Measurements from ENCODE around the gene ABCB11.

ABCB11 gene

GRCh38 chr2:168999668-169000213 lies 31.4 kb downstream of the ABCB11 start:
- H3K4me3 ChIP-seq (replicated peaks; ENCODE audit: insufficient read depth, low read length) = no peak overlapping the region
- no peak overlapping the region for H3K27ac ChIP-seq (replicated peaks)
- H3K27me3 ChIP-seq (ENCODE audit: insufficient read depth, poor library complexity, severe bottlenecking) = no peaks in the 10 kb centered on the region
- no peak for DNase-seq (ENCODE audit: low read depth in 1 of 2, low spot score in 1 of 2)
- no peak for TF ChIP-seq REST (IDR thresholded peaks at IDR 0.05; ENCODE audit: insufficient replicate concordance, low read depth)
- TF ChIP-seq GABPA (IDR thresholded peaks at IDR 0.05; ENCODE audit: low read depth) = no peak
- no peak for TF ChIP-seq CTCF (IDR thresholded peaks at IDR 0.05; ENCODE audit: insufficient read depth, low read length)
- no peak for TF ChIP-seq POLR2AphosphoS5 (IDR thresholded peaks at IDR 0.05; ENCODE audit: low read depth)
- TF ChIP-seq SPI1 (IDR thresholded peaks at IDR 0.05; ENCODE audit: borderline replicate concordance, low read depth) = no peak

GRCh38 chr2:168998609-168999211 lies 32.4 kb downstream of the ABCB11 start:
- no peak overlapping the region for H3K4me3 ChIP-seq (replicated peaks; ENCODE audit: insufficient read depth, low read length)
- DNase-seq (ENCODE audit: low read depth in 1 of 2, low spot score in 1 of 2) = no peak
- H3K27ac ChIP-seq (replicated peaks) = no peak overlapping the region
- H3K27me3 ChIP-seq (ENCODE audit: insufficient read depth, poor library complexity, severe bottlenecking) = no peaks in the 10 kb centered on the region
- TF ChIP-seq SPI1 (IDR thresholded peaks at IDR 0.05; ENCODE audit: borderline replicate concordance, low read depth) (no peak), GABPA (IDR thresholded peaks at IDR 0.05; ENCODE audit: low read depth) (no peak), REST (IDR thresholded peaks at IDR 0.05; ENCODE audit: insufficient replicate concordance, low read depth) (no peak), CTCF (IDR thresholded peaks at IDR 0.05; ENCODE audit: insufficient read depth, low read length) (no peak), POLR2AphosphoS5 (IDR thresholded peaks at IDR 0.05; ENCODE audit: low read depth) (no peak)

- DNase-seq (ENCODE audit: low read depth in 1 of 2, low spot score in 1 of 2) = no peak
- TF ChIP-seq SPI1 (IDR thresholded peaks at IDR 0.05; ENCODE audit: borderline replicate concordance, low read depth) (no peak), CTCF (IDR thresholded peaks at IDR 0.05; ENCODE audit: insufficient read depth, low read length) (no peak), GABPA (IDR thresholded peaks at IDR 0.05; ENCODE audit: low read depth) (no peak), REST (IDR thresholded peaks at IDR 0.05; ENCODE audit: insufficient replicate concordance, low read depth) (no peak), POLR2AphosphoS5 (IDR thresholded peaks at IDR 0.05; ENCODE audit: low read depth) (no peak)
- no peak overlapping the region for H3K4me3 ChIP-seq (replicated peaks; ENCODE audit: insufficient read depth, low read length)
Measured at GRCh38 chr2:168997794-168998193, 33.3 kb downstream of the ABCB11 start.

More at GRCh38 chr2:168997794-168998193, 33.3 kb downstream of the ABCB11 start:
- no peak overlapping the region for H3K27ac ChIP-seq (replicated peaks)
- H3K27me3 ChIP-seq (ENCODE audit: insufficient read depth, poor library complexity, severe bottlenecking) = no peaks in the 10 kb centered on the region
